HG03064 (cell line): Measurements from ENCODE around the gene SYT14.
"Not testable (repeated sequence)": the region's sequence is repeated elsewhere in the genome, so short reads cannot be mapped to it uniquely, and the experiment has no call there.

Source experiments
- ATAC-seq: cut with Tn5 transposase; IDR thresholded peaks from one replicate; pipeline ENCODE4 v1.9.1; 2021; ENCODE audit warnings: low read depth; ENCODE audit not compliant: unreplicated experiment

The SYT14 gene

DNA sequence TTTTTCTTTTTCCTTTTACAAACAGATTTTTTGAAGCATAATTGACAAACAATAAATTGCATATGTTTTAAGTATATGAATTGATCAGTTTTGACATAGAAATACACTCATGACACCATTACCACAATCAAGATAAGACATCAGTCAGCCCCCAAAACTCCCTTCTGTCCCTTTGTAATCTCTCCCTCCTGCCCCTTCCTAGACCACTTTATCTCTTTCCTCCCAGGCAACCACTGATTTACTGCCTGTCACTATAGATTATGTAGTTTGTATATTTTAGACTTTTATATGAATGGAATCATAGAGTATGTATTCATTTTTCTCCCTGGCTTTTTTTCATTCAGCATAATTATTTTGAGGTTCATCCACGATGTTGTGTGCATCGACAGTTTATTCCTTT is 6.9 kb upstream of the SYT14 start:
- no peak for ATAC-seq

DNA sequence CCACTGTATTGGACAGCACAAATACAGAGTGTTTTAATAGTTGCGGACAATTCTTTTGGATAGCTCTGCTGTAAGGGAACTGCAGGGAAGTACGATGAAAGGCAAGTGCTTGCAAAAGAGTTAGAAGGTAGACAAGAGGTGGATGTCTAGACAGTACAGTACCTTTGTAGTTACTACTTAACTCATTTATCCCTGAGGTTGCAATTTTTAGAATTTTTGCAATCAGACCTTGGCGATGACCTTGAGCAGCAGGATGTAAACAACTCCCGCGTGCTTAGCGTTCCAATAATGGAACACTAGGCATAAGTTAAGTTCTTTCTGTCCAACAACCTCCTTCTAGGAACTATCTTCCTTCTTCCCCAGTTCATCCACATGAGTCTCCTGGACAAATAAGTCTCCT is 1.9 kb upstream of the SYT14 start:
- ATAC-seq: no peak

DNA sequence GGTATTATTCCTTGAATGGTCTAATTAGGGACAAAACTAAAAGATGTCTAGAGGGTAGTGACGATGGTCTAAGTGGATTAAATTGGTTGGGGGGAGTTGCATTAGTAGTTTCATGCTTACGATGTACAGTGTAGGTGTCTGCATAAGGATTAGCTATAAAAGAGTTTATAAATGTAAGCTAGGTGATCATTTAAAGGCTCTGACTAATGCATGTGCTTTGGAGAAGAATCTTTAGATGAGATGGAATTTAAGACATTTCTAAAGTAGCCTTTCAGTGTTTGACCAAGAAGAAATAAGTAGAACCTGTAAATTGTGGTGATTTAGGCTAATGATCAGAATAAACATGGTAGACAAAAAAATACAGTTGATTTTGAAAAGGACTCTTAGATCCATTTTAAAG is 7.4 kb downstream of the SYT14 start:
- no peak for ATAC-seq

DNA sequence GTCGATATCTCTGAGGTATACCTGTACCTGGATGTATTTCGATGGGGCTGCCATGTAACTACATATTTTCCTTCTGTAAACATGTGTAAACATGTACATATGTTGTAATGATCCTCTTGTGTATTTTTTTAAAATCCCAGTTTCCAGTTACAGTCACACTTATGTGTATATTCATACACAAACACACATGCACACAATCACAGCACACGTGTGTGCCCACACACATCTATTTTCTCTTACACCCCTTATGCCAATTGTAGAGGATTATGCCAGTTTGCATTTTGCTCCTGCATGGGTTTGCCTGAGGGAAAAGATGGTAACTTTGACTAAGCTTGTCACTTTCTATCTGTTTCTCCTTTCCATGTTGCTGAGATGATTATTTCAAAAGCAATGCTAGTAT is 10.1 kb downstream of the SYT14 start:
- ATAC-seq: no peak

DNA sequence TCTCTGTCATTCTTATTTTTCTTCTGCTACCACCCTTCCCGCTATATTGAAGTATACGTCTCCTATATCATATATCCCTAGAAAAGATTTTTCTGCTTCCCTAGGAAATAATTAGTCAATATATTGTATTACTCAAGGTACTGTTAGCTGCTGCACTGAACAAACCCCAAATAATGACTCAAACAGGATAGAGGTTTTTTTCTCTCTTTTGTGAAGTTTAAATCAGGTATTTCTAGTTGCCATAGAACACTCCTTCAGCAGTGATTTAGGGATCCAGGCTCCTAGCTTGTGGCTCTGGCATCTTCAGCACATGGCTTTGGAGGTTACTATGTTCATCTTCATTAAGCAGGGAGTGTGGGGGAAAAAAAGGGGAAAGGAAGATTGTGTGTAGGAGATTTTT is 18.1 kb downstream of the SYT14 start:
- ATAC-seq: no peak

DNA sequence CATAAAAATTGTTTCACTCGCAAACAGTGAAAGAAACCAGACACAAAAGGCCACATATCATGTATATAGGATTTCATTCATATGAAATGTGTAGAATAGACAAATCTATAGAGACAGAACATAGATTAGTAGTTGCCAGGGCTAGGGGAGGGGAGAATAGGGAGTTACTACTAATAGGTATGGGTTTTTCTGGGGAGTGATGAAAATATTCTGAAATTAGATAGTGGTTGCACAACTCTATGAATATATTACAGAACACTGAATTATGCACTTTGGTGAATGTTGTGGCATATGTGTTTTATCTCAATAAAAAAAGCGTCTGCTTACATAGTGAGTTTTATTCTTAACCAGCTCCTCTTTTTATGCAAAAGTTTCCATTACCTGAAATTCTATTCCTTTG is 21.6 kb downstream of the SYT14 start:
- no peak for ATAC-seq

DNA sequence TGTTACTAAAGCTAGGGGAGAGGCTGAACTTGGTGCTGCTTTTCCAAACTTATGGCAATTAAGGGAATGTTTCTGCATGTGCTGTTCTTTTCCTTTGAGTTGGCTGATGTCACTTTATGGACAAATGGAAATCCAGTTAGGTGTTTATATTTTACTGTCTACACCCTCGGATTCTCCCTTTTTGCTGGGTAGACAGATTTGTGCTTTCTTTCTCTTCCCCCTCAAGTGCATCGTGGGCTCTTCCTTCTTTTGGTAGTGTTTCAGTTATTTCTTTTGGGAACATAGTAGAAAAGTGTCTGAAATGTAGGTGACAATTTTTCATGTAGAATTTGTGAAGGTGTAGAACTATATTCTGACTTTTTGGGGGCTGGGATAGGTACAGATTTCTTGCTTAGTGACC is 22.9 kb downstream of the SYT14 start:
- ATAC-seq: no peak

DNA sequence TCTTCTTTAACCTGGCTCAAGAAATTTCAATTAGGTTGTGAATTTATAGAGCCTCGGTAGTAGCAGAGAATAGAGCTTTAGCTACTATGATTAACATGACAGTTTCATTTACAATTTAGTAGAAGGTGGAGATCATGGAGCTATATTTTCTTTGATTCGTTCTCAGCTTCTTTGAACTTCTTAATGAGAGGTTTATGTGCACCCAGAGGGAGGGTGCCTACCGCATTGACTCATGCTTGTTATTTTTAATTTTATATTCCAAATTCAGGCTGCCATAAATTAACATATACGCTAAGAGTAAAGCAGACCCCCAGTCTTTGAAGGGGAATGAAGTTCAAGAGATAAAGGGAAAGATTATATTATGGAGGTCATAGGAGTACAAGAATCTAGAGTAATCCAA is 24.4 kb downstream of the SYT14 start:
- no peak for ATAC-seq

DNA sequence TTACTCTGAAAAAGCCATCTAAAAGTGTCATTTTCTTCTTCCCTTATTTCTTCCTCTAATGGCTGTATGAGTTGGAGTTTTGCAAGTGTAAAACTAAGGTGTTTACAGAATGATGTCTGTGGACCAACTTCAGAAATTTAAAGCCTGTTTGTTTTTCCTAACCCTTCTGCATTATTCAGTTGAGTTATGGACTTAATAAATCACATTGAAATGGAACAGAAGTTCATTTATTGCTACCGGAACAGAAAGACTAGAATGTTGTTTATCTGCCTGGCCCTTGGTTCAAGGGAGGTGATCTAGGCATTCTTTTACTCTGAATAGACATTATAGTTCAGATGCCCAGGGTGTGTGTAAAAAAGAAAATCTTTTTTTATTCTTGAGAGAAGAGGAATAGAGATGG is 24.8 kb downstream of the SYT14 start:
- no peak for ATAC-seq

DNA sequence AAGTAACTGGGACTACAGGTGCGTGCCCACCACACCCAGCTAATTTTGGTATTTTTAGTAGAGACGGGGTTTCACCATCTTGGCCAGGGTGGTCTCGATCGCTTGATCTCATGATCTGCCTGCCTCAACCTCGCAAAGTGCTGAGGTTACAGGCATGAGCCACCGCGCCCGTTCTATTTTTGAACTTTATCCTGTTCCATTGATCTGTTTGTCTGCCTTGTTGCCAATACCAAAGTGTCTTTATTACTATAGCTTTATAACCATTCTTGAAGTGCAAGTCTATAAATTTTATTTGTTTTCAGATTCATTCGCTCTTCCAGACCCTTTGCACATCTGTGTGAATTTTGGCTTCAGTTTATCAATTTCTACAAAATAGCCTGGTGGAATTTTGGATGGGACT is 28.0 kb downstream of the SYT14 start:
- no peak for ATAC-seq

DNA sequence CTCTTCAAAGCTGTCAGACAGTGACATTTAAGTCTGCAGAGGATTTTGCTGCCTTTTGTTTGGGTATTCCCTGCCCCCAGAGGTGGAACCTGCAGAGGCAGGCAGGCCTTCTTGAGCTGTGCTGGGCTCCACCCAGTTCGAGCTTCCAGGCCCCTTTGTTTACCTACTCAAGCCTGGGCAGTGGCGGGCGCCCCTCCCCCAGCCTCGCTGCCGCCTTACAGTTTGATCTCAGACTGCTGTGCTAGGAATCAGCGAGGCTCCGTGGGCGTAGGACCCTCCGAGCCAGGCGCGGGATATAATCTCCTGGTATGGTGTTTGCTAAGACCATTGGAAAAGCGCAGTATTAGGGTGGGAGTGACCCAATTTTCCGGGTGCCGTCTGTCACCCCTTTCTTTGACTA is 40.7 kb downstream of the SYT14 start:
- not testable (repeated sequence) for ATAC-seq

DNA sequence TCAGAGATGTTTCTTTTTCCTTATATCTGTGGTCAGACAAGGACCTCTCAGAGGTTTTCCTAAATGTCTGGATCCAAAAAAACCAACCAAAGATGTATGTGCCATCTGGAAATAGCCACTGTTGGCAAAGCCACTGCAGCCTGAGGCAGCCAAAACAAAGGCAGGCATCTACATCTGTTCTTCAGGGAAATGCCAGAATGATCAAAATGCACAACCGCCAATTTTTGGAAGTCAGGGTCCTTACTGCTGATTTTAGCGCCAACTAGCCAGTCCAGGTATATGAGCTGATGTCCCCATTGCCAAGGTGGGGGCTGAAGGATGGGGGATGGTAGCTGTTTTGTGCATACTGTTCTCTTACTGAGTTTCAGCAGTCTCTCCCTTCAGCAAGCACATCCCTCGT is 45.9 kb downstream of the SYT14 start:
- ATAC-seq: no peak

DNA sequence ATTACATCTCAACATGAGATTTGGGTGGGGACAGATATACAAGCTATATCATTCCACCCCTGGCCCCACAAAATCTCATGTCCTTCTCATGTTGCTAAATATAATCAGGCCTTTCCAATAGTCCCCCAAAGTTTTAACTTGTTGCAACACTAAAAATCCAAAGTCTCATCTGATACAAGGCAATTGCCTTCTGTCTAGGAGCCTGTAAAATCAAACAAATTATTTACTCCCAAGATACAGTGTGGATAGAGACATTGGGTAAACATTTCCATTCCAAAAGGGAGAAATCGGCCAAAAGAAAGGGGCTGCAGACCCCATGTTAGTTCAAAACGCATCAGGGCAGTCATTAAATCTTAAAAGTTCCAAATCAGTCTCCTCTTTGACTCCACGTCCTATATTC is 47.0 kb downstream of the SYT14 start:
- ATAC-seq: no peak

DNA sequence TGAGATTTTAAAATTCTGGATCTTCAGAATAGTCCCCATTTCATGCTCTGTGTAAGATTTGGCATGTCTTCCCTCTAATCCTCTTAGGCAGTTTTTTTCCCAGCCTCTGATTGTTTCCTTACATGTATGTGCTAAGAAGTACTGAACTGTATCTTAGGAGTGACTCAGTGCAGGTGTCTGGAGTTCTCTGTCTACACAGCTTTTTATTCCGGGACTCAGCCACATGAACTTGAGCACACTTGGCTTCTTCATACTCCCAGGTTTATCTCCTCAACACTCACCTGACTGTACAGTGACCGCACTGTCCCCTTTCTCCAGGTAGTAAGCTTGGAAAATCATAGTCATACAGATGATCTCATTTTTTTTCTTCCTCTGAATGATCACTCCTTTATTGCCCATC is 50.7 kb downstream of the SYT14 start:
- ATAC-seq: no peak

DNA sequence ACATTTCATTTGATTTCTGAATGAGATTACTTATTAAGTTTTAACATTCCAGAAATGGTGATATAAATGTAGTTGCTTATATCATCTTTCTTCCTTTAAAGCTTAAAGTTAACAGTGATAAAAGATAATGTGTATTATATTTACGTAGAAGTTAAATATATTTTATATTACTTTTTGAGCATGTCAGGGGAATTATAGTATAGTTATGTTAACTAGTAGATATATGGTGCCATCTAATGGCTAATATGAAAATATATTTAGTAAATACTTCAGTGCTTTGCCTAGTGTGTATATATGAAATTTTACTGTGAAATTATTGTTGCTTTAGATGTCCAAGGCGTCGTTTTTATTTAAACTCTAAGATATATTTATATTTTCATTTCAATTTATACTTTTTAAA is 51.5 kb downstream of the SYT14 start:
- no peak for ATAC-seq

DNA sequence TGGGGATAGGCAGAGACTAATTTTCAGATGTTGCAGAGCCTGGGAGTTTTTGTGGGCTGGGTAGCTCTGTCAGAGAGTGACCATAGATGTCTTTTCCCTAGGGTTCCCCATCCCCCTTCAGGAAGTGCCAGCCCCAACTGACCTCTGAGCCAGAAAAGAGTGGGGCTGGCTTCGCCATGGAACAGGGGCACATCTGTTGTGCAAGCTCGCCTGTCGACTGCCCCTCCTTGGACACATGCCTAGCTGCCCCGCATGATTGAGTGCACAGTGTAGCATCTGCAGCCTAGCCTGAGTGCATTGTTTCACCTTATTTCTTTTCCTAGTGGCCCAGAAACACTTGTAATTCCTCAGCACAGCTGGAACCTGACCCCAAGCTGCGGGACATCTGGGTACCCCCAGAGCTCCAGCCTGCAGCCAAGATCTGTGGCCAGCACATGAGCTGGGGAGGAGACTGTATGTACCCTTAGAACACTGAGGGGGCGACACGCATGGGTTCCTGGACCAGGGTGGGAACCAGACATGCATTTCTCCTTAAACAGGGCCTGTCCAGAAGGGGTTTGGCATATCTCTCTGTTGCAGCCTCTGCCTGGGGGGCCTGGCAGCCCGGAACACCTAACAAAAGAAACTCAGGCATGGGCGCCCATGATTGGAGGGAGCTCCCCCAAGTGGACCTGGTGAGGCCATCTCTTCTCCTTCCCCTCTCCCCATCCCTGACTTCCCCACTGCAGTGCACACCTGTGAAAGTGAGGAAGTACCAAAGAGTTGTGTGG is 55.2 kb downstream of the SYT14 start:
- ATAC-seq: no peak

DNA sequence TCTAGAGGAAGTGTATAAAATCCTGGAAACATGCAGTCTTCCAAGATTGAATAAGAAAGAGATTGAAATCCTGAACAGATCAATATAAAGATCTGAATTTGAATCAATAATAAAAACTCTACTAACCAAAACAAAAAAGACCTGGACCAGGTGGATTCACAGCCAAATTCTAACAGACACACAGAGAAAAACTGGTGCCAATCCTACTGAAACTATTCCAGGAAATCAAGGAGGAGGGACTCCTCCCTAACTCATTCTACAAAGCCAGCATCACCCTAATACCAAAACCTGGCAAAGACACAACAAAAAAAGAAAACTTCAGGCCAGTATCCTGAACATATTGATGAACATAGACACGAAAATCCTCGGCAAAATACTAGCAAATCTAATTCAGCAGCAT is 58.3 kb downstream of the SYT14 start:
- no peak for ATAC-seq

DNA sequence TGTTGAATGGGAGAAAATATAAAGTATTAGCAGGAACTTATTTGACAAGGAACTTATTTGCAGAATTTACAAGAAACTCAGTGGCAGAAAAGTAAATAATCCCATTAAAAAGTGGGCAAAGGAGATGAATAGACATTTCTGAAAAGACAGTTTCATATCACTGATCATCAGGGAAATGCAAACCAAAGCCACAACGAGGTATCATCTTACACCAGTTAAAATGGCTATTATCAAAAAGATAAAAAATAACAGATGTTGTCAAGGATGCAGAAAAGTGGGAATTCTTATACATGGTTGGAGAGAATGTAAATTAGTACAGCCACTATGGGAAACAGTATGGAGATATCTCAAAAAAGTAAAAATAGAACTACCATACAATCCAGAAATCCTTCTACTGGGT is 61.0 kb downstream of the SYT14 start:
- no peak for ATAC-seq

DNA sequence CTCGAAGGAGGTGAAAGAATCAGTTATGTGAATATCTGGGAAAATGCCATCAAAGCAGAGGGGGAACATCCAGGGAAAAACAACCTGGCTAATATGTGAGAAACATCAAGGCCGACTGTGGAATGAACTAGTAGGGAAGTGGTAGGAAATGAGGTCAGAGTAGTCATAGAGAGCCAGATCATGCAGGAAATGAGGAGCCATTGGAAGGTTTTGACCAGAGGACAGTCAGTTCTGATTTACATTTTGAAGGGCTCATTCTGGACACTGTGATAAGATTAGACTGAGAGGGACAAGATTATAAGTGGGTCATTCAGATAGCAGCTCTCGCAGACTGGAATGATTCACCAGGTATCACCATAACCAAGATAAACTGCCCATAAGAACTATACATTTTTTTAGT is 63.7 kb downstream of the SYT14 start:
- ATAC-seq: no peak

DNA sequence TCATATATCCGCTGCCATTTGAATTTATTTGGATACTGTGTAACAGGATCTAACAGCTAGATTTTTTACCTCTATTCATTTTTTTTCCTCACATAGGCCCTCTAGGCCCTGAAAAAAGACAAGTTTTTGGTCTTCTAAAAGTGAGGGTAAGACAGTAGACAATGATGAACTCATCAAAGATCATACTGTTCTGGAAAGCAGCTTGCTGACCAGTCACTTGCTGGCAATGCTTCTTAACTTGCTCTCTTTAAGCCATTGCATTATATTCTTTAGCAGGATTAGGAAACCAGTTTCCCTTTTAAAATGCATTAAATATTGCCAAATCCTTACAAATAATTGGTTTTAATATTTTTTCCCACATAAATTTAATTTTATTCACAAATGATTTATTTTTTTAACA is 65.5 kb downstream of the SYT14 start:
- no peak for ATAC-seq

DNA sequence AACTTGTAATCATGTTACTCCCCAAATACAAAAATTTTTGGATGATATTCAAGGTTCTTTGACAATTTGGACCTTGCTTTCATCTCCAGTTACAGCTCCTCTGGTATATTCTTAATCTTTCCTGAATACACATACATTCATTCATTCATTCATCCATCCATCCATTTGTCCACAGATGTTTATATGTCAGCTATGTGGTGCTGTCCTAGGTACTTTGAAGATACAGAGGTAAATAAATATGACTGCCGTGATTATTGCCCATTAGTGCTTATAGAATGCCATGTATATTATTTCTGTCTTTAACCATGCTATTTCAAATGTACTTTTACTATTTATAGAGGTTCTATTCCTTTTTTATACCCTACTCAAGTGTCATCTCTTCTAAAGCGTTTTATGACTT is 72.1 kb downstream of the SYT14 start:
- ATAC-seq: no peak

DNA sequence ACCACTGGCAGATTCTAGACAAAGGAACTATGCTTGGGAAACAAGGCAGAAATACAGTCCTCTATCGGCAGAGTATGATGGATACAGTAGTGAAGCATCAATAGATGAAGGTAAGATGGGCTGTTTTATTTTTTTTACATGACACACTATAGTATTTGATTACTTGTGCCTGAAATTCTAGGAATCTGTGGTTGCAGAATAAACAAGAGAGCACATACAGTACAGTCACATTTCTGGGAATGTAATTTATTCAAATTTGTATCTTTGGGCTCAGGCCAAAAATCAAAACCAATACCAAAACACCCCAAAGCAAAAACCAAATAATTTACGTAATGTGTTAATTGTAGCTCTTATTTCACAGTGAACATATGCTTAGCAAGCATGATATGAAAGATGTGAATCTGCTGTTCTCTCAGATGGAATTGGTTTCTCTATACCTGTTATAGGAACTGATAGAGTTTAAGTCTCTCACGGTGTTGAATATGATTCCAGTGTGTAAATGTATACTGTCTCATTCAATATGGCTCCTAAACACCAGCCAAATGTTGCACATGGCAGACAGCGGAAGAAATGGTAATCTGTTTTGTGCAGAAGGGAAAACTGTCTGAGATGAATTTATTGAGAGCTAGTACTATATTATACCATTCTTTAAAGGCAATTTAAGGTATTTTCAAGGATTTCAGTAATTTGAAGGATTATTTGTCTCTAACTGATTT is 83.3 kb downstream of the SYT14 start:
- no peak for ATAC-seq
